ENCODE results near the gene LRCH1.

DNA sequence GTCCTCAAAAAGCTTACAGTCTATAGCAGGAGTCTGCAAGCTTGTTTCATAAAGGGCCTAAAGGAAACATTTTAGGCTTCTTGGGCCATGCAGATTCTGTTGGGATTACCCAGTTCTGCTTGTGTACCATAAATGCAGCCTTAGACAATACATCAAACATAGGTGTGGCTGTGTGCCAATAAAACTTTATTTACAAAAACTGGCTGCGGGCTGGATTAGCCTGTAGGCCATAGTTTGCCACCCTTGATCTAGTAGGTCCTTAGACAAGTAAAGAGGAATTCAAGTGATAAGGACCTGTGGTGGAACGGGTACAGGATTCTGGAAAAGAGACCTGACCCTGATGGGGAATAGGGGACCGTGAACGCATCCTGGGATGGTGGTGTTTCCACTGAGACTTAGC is 192.1 kb downstream of the LRCH1 start:
- TF ChIP-seq CTCF (IDR thresholded peaks at IDR 0.05) (no peak), RFX5 (IDR thresholded peaks at IDR 0.05; ENCODE audit: low read length) (no peak), SMC3 (IDR thresholded peaks at IDR 0.05; ENCODE audit: low read depth, low read length) (no peak), CHD2 (IDR thresholded peaks at IDR 0.05; ENCODE audit: low read length, partially characterized antibody) (no peak), IRF3 (IDR thresholded peaks at IDR 0.05; ENCODE audit: low read depth, low read length) (no peak), ZBTB33 (IDR thresholded peaks at IDR 0.05; ENCODE audit: borderline replicate concordance, low read depth) (no peak), RXRA (IDR thresholded peaks at IDR 0.05; ENCODE audit: borderline replicate concordance, low read depth) (no peak), YY1 (IDR thresholded peaks at IDR 0.05; ENCODE audit: low read depth) (no peak), MXI1 (IDR thresholded peaks at IDR 0.05; ENCODE audit: low read depth, low read length) (no peak), GABPA (IDR thresholded peaks at IDR 0.05; ENCODE audit: low read depth) (no peak)
- TF ChIP-seq, protein P1, sequence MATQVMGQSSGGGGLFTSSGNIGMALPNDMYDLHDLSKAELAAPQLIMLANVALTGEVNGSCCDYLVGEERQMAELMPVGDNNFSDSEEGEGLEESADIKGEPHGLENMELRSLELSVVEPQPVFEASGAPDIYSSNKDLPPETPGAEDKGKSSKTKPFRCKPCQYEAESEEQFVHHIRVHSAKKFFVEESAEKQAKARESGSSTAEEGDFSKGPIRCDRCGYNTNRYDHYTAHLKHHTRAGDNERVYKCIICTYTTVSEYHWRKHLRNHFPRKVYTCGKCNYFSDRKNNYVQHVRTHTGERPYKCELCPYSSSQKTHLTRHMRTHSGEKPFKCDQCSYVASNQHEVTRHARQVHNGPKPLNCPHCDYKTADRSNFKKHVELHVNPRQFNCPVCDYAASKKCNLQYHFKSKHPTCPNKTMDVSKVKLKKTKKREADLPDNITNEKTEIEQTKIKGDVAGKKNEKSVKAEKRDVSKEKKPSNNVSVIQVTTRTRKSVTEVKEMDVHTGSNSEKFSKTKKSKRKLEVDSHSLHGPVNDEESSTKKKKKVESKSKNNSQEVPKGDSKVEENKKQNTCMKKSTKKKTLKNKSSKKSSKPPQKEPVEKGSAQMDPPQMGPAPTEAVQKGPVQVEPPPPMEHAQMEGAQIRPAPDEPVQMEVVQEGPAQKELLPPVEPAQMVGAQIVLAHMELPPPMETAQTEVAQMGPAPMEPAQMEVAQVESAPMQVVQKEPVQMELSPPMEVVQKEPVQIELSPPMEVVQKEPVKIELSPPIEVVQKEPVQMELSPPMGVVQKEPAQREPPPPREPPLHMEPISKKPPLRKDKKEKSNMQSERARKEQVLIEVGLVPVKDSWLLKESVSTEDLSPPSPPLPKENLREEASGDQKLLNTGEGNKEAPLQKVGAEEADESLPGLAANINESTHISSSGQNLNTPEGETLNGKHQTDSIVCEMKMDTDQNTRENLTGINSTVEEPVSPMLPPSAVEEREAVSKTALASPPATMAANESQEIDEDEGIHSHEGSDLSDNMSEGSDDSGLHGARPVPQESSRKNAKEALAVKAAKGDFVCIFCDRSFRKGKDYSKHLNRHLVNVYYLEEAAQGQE (IDR thresholded peaks at IDR 0.05; ENCODE audit: low read depth, low read length): no peak

Measured in SK-N-SH (cell line).